DOHH2 (cell line): ENCODE measurements around the gene TLE5.
"Not testable (repeated sequence)": the region's sequence is repeated elsewhere in the genome, so short reads cannot be mapped to it uniquely, and the experiment has no call there.

ENCODE experiments used
- H3F3A ChIP-seq: fragments of 200-600 bp; sonication (generic), shearing (Covaris generic); 2 replicates; pipeline ENCODE4 v1.6.0; 2016; ENCODE audit warnings: antibody characterized with exemption, mild to moderate bottlenecking; ENCODE audit not compliant: control insufficient read depth, insufficient read depth
- H3K27ac ChIP-seq: fragments of 200-600 bp; sonication (generic); 2 replicates; pipeline ENCODE4 v1.5.1; 2014; ENCODE audit warnings: low read depth, mild to moderate bottlenecking, low read length, moderate library complexity
- H3K27me3 ChIP-seq: fragments of 200-600 bp; sonication (generic); 2 replicates; pipeline ENCODE4 v1.6.1; 2014; ENCODE audit warnings: mild to moderate bottlenecking, low read length, mixed read lengths; ENCODE audit not compliant: control insufficient read depth
- H3K36me3 ChIP-seq: fragments of 200-600 bp; sonication (generic); 2 replicates; pipeline ENCODE4 v1.6.1; 2014; ENCODE audit warnings: mild to moderate bottlenecking, low read length, moderate library complexity, mixed read lengths; ENCODE audit not compliant: control insufficient read depth
- H3K4me1 ChIP-seq: fragments of 200-600 bp; sonication (generic); 2 replicates; pipeline ENCODE4 v1.6.1; 2014; ENCODE audit warnings: mild to moderate bottlenecking, low read length, mixed read lengths; ENCODE audit not compliant: control insufficient read depth
- H3K4me2 ChIP-seq: fragments of 200-600 bp; sonication (generic); 2 replicates; pipeline ENCODE4 v1.6.0; 2014; ENCODE audit warnings: mild to moderate bottlenecking, low read length, moderate library complexity
- H3K4me3 ChIP-seq: fragments of 200-600 bp; sonication (generic); 2 replicates; pipeline ENCODE4 v1.5.1; 2014; ENCODE audit warnings: mild to moderate bottlenecking, low read length, mixed read lengths
- H3K79me2 ChIP-seq: fragments of 200-600 bp; sonication (generic); 2 replicates; pipeline ENCODE4 v1.6.1; 2014; ENCODE audit warnings: mild to moderate bottlenecking, low read length, mixed read lengths; ENCODE audit not compliant: control insufficient read depth
- H3K9me2 ChIP-seq: fragments of 200-600 bp; sonication (generic); replicated peaks from 2 replicates; pipeline ENCODE4 v1.6.1; 2014; ENCODE audit warnings: mild to moderate bottlenecking, low read length, mixed read lengths; ENCODE audit not compliant: control insufficient read depth
- H3K9me3 ChIP-seq: fragments of 200-600 bp; sonication (generic); 2 replicates; pipeline ENCODE4 v1.6.1; 2014; ENCODE audit warnings: antibody characterized with exemption, low read length, mixed read lengths; ENCODE audit not compliant: control insufficient read depth, insufficient read depth
- H4K20me1 ChIP-seq: fragments of 200-600 bp; sonication (generic); 2 replicates; pipeline ENCODE4 v1.6.0; 2014; ENCODE audit warnings: low read depth, mild to moderate bottlenecking, antibody characterized with exemption, low read length, moderate library complexity; ENCODE audit not compliant: control insufficient read depth, insufficient read depth
- CTCF ChIP-seq: fragments of 200-600 bp; sonication (generic); IDR thresholded peaks from one replicate; pipeline ENCODE4 v1.5.1; 2014; ENCODE audit warnings: antibody characterized with exemption, mild to moderate bottlenecking, low read depth, low read length; ENCODE audit not compliant: poor library complexity, severe bottlenecking
- EZH2phosphoT487 ChIP-seq: fragments of 200-600 bp; sonication (generic); IDR thresholded peaks from 2 replicates; pipeline ENCODE4 v1.6.1; 2017; ENCODE audit warnings: borderline replicate concordance, mild to moderate bottlenecking, antibody characterized with exemption, low read length, moderate library complexity, mixed read lengths

Gene TLE5

GRCh38 chr19:3053780-3054179, 8.5 kb downstream of the TLE5 start:
- Histone ChIP-seq H3K4me3 (no peak overlapping the region), H3K4me1 (no peaks in the 10 kb centered on the region), H3K36me3 (peaks cover 44% of the 10 kb centered on the region), H3K9me3 (no peaks in the 10 kb centered on the region), H3F3A (peaks cover 14% of the 10 kb centered on the region), H3K4me2 (no peak overlapping the region), H3K9me2 (no peaks in the 10 kb centered on the region), H3K27me3 (no peaks in the 10 kb centered on the region; the same call in 1 of the 2 replicates), H3K27ac (no peak overlapping the region), H3K79me2 (peaks cover 3% of the 10 kb centered on the region), H4K20me1 (no peaks in the 10 kb centered on the region)
- TF ChIP-seq EZH2phosphoT487 (no peak), CTCF (no peak)

GRCh38 chr19:3053218-3053621, 9.1 kb downstream of the TLE5 start:
- Histone ChIP-seq H3K27ac (no peak overlapping the region), H3K27me3 (no peaks in the 10 kb centered on the region; the same call in 1 of the 2 replicates), H3F3A (peaks cover 14% of the 10 kb centered on the region), H3K4me3 (no peak overlapping the region), H3K36me3 (peaks cover 39% of the 10 kb centered on the region), H3K4me2 (no peak overlapping the region), H3K9me3 (no peaks in the 10 kb centered on the region), H3K79me2 (no peaks in the 10 kb centered on the region), H3K4me1 (no peaks in the 10 kb centered on the region), H4K20me1 (no peaks in the 10 kb centered on the region), H3K9me2 (no peaks in the 10 kb centered on the region)
- TF ChIP-seq EZH2phosphoT487, result no peak
- no peak for TF ChIP-seq CTCF

GRCh38 chr19:3050016-3050415, 12.3 kb downstream of the TLE5 start:
- Histone ChIP-seq H3K27me3 (peaks cover 11% of the 10 kb centered on the region; the same call in 1 of the 2 replicates), H3F3A (peaks cover 16% of the 10 kb centered on the region), H3K4me1 (peaks cover 12% of the 10 kb centered on the region), H3K36me3 (peaks cover 13% of the 10 kb centered on the region)
- not testable (repeated sequence) for H3K9me2 ChIP-seq, H3K4me3 ChIP-seq, H3K27ac ChIP-seq, H3K4me2 ChIP-seq, H4K20me1 ChIP-seq, H3K9me3 ChIP-seq, H3K79me2 ChIP-seq

GRCh38 chr19:3049089-3049488, 13.2 kb downstream of the TLE5 start:
- no peaks in the 10 kb centered on the region for H3K79me2 ChIP-seq
- no peak overlapping the region for H3K27ac ChIP-seq
- H4K20me1 ChIP-seq, result no peaks in the 10 kb centered on the region
- H3F3A ChIP-seq, result peaks cover 16% of the 10 kb centered on the region
- H3K4me2 ChIP-seq, result no peak overlapping the region
- no peaks in the 10 kb centered on the region for H3K9me3 ChIP-seq
- TF ChIP-seq EZH2phosphoT487 (no peak), CTCF (no peak)
- H3K27me3 ChIP-seq, result peaks cover 11% of the 10 kb centered on the region; the same call in 1 of the 2 replicates
- peaks cover 12% of the 10 kb centered on the region for H3K4me1 ChIP-seq
- no peak overlapping the region for H3K4me3 ChIP-seq
- H3K9me2 ChIP-seq, result no peaks in the 10 kb centered on the region
- H3K36me3 ChIP-seq, result peaks cover 4% of the 10 kb centered on the region
